ENCODE results near the gene IL2RA.

IL2RA gene

GRCh38 chr10:6064119-6064518, 2.0 kb upstream of the IL2RA start:
- CTCF ChIA-PET, result no interaction called here
- POLR2A ChIA-PET, result no interaction called here
- no peak for TF ChIP-seq CTCF (IDR thresholded peaks at IDR 0.05; ENCODE audit: insufficient read depth, low read length, missing control alignments)
- DNase-seq (ENCODE audit: low read depth, low spot score), result no peak
- H3K4me3 ChIP-seq (ENCODE audit: low read depth, low read length), result no peak overlapping the region

GRCh38 chr10:6061056-6061455, 1.1 kb downstream of the IL2RA start:
- no peak for DNase-seq (ENCODE audit: low read depth, low spot score)
- ChIA-PET CTCF (interaction anchor here (0.7 kb wide), 1 partner anchor 25 kb away, joined by 3 read pairs; no protein-coding TSS in a partner anchor), POLR2A (no interaction called here)
- TF ChIP-seq CTCF (IDR thresholded peaks at IDR 0.05; ENCODE audit: insufficient read depth, low read length, missing control alignments), result no peak
- H3K4me3 ChIP-seq (ENCODE audit: low read depth, low read length), result no peak overlapping the region

GRCh38 chr10:6059506-6059905, 2.7 kb downstream of the IL2RA start:
- no peak for DNase-seq (ENCODE audit: low read depth, low spot score)
- no peak for TF ChIP-seq CTCF (IDR thresholded peaks at IDR 0.05; ENCODE audit: insufficient read depth, low read length, missing control alignments)
- no peak overlapping the region for H3K4me3 ChIP-seq (ENCODE audit: low read depth, low read length)
- POLR2A ChIA-PET, result no interaction called here
- CTCF ChIA-PET, result no interaction called here

GRCh38 chr10:6058682-6059475, 3.3 kb downstream of the IL2RA start:
- DNase-seq (ENCODE audit: low read depth, low spot score), result no peak
- H3K4me3 ChIP-seq (ENCODE audit: low read depth, low read length), result no peak overlapping the region
- no peak for TF ChIP-seq CTCF (IDR thresholded peaks at IDR 0.05; ENCODE audit: insufficient read depth, low read length, missing control alignments)
- CTCF ChIA-PET, result no interaction called here
- POLR2A ChIA-PET, result no interaction called here

GRCh38 chr10:6056411-6057135, 5.6 kb downstream of the IL2RA start:
- DNase-seq (ENCODE audit: low read depth, low spot score), result no peak
- ChIA-PET POLR2A (no interaction called here), CTCF (interaction anchor here (0.5 to 1.6 kb wide), 3 partner anchors 11 to 42 kb away, joined by 3 to 5 read pairs (median 3); no protein-coding TSS in a partner anchor)
- no peak overlapping the region for H3K4me3 ChIP-seq (ENCODE audit: low read depth, low read length)
- TF ChIP-seq CTCF (IDR thresholded peaks at IDR 0.05; ENCODE audit: insufficient read depth, low read length, missing control alignments), result no peak

GRCh38 chr10:6055929-6056328, 6.2 kb downstream of the IL2RA start:
- CTCF ChIA-PET, result interaction anchor here (1.1 kb wide), 1 partner anchor 31 kb away, joined by 3 read pairs; no protein-coding TSS in a partner anchor

More at GRCh38 chr10:6055929-6056328, 6.2 kb downstream of the IL2RA start:
- no peak for DNase-seq (ENCODE audit: low read depth, low spot score)
- no peak overlapping the region for H3K4me3 ChIP-seq (ENCODE audit: low read depth, low read length)
- no peak for TF ChIP-seq CTCF (IDR thresholded peaks at IDR 0.05; ENCODE audit: insufficient read depth, low read length, missing control alignments)
- POLR2A ChIA-PET, result no interaction called here

Data from AG04449 (cell line).